Neural crest cell (in vitro differentiated cells): Measurements from ENCODE around the gene SENP8. TPM values are rescaled to one million over a fixed set of nuclear protein-coding genes. Genes with fewer than 3 reads are reported as not detected.

Experiments
- DNase-seq: peaks from one replicate; pipeline ENCODE4 v3.0.0; 2021; ENCODE audit warnings: low read depth, mixed read lengths, low spot score
- H3K27ac Mint-ChIP-seq: one replicate; pipeline ENCODE4 v1.8.0; 2021; ENCODE audit warnings: mild to moderate bottlenecking, mixed read lengths; ENCODE audit not compliant: unreplicated experiment
- H3K27me3 Mint-ChIP-seq: 2 replicates; pipeline ENCODE4 v1.8.0; 2021; ENCODE audit warnings: low read depth, mild to moderate bottlenecking, mixed read lengths
- H3K36me3 Mint-ChIP-seq: 2 replicates; pipeline ENCODE4 v1.8.0; 2021; ENCODE audit warnings: low read depth, mild to moderate bottlenecking, mixed read lengths
- H3K4me1 Mint-ChIP-seq: 2 replicates; pipeline ENCODE4 v1.8.0; 2021; ENCODE audit warnings: mixed read lengths
- H3K4me3 Mint-ChIP-seq: one replicate; pipeline ENCODE4 v1.8.0; 2021; ENCODE audit warnings: mild to moderate bottlenecking, mixed read lengths
- H3K9me3 Mint-ChIP-seq: 2 replicates; pipeline ENCODE4 v1.8.0; 2021; ENCODE audit warnings: mixed read lengths
- CTCF ChIP-seq: fragments of 200-600 bp; sonication (generic); conservative IDR thresholded peaks from 2 replicates; pipeline ENCODE4 v1.5.0; 2021; ENCODE audit warnings: antibody characterized with exemption, mild to moderate bottlenecking
- total RNA-seq: library from RNA; stranded (reverse); gene quantifications from 2 replicates; pipeline ENCODE4 v1.2.1, GENCODE V29; 2021

Gene SENP8
- total RNA-seq, 1 donor from 2014 or later: 4.3 TPM

- H3K9me3 Mint-ChIP-seq: no peaks in the 10 kb centered on the region
- no peak overlapping the region for H3K4me3 Mint-ChIP-seq
- no peaks in the 10 kb centered on the region for H3K4me1 Mint-ChIP-seq
- no peak for TF ChIP-seq CTCF
- H3K27ac Mint-ChIP-seq: no peak overlapping the region
- no peaks in the 10 kb centered on the region for H3K36me3 Mint-ChIP-seq
- H3K27me3 Mint-ChIP-seq: no peaks in the 10 kb centered on the region
- DNase-seq: no peak
These were observed 21.5 kb downstream of the SENP8 start for GRCh38 chr15:72139667-72140066.

GRCh38 chr15:72140088-72140487 lies 21.9 kb downstream of the SENP8 start:
- Mint-ChIP-seq H3K4me3 (no peak overlapping the region), H3K9me3 (no peaks in the 10 kb centered on the region), H3K27ac (no peak overlapping the region), H3K4me1 (no peaks in the 10 kb centered on the region), H3K27me3 (no peaks in the 10 kb centered on the region), H3K36me3 (no peaks in the 10 kb centered on the region)
- no peak for TF ChIP-seq CTCF
- DNase-seq: no peak

GRCh38 chr15:72141171-72142084 lies 23.2 kb downstream of the SENP8 start:
- no peak for DNase-seq
- H3K9me3 Mint-ChIP-seq: no peaks in the 10 kb centered on the region
- H3K4me1 Mint-ChIP-seq: no peaks in the 10 kb centered on the region
- H3K36me3 Mint-ChIP-seq: no peaks in the 10 kb centered on the region
- no peak overlapping the region for H3K4me3 Mint-ChIP-seq
- no peaks in the 10 kb centered on the region for H3K27me3 Mint-ChIP-seq
- TF ChIP-seq CTCF: no peak
- no peak overlapping the region for H3K27ac Mint-ChIP-seq

GRCh38 chr15:72146221-72146620 lies 28.0 kb downstream of the SENP8 start:
- Mint-ChIP-seq H3K9me3 (no peaks in the 10 kb centered on the region), H3K36me3 (no peaks in the 10 kb centered on the region), H3K27me3 (no peaks in the 10 kb centered on the region), H3K27ac (no peak overlapping the region), H3K4me3 (no peak overlapping the region), H3K4me1 (no peaks in the 10 kb centered on the region)
- TF ChIP-seq CTCF: no peak
- no peak for DNase-seq

- no peaks in the 10 kb centered on the region for H3K9me3 Mint-ChIP-seq
- H3K27me3 Mint-ChIP-seq: no peaks in the 10 kb centered on the region
- no peaks in the 10 kb centered on the region for H3K36me3 Mint-ChIP-seq
- no peak overlapping the region for H3K27ac Mint-ChIP-seq
- no peak for TF ChIP-seq CTCF
- no peaks in the 10 kb centered on the region for H3K4me1 Mint-ChIP-seq
- no peak for DNase-seq
- no peak overlapping the region for H3K4me3 Mint-ChIP-seq
These were observed 28.7 kb downstream of the SENP8 start for GRCh38 chr15:72146934-72147333.
